Fibroblast of skin of back (primary cell): ENCODE results near the gene SLC10A3.
A peak's percentile ranks its signal among the peaks of the same experiment; 100 is the strongest.

Experiments used
- DNase-seq: peaks from one replicate; pipeline ENCODE4 v3.0.0-alpha.2; 2013

The SLC10A3 gene

DNA sequence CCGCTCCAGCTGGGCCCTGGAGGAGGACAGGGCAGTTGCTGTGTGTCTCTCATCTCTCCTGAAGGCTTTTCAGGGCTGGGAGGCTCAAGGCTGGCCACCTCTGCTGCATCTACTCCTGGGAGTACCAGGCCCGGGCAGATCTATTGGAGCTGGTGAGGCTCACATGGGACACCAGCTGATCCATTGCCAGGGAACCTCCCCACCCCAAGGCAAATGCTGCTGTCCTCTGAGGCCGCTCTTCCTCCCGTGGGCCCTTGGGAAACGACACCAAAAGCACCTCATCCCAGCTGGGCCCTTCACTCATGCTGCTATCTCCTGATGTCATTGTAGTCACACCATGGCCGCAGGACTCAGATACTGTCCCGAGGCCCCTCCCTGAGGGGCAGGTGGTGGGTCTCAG lies 7.6 kb downstream of the SLC10A3 start:
- DNase-seq, result no peak

DNA sequence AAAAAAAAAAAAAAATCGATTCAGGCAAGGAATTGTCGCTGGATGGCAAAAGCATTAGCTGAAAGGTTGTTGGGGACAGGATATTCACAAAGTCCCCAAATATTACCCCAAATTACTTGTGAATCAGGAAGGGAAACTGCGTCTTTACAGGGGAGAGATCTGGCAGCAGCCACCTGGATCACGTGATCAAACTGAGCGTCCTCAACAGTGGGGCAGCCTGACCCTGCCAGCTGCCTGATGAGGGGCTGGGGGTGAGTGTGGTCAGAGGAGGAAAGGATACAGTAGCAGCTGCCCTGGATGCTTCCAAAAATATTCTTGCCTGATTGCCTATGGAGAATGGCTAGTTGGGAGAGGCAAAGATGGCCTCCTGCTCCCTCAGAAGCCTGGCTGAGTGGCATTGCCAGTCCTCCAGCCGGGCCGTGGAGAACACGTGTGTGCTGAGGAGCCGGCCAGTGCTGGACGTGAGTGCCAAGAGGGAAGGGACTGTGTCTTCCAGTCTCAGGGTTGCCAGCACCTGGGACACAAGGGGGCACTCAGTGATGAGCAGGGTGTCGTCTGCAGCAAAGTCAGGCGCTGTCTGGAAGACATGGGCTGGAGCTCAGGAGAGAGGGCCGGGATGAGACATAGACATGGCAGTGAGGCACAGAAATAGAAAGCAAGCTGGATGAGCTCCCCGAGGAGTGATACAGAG lies 8.4 kb downstream of the SLC10A3 start:
- DNase-seq, result no peak

DNA sequence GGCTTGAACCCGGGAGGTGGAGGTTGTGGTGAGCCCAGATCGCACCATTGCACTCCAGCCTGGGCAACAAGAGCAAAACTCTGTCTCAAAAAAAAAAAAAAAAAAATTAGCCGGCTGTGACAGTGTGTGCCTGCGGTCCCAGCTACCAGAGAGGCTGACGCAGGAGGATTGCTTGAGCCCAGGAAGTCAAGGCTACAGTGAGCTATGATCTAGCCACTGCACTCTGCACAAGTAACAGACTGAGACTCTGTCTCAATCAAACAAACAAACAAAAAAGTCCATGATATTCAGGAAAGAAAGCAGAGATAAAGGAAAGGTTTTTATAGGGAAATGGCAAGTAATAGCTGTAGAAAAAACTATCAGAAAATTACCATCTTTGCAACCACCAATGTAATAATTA lies 9.2 kb downstream of the SLC10A3 start:
- no peak for DNase-seq

DNA sequence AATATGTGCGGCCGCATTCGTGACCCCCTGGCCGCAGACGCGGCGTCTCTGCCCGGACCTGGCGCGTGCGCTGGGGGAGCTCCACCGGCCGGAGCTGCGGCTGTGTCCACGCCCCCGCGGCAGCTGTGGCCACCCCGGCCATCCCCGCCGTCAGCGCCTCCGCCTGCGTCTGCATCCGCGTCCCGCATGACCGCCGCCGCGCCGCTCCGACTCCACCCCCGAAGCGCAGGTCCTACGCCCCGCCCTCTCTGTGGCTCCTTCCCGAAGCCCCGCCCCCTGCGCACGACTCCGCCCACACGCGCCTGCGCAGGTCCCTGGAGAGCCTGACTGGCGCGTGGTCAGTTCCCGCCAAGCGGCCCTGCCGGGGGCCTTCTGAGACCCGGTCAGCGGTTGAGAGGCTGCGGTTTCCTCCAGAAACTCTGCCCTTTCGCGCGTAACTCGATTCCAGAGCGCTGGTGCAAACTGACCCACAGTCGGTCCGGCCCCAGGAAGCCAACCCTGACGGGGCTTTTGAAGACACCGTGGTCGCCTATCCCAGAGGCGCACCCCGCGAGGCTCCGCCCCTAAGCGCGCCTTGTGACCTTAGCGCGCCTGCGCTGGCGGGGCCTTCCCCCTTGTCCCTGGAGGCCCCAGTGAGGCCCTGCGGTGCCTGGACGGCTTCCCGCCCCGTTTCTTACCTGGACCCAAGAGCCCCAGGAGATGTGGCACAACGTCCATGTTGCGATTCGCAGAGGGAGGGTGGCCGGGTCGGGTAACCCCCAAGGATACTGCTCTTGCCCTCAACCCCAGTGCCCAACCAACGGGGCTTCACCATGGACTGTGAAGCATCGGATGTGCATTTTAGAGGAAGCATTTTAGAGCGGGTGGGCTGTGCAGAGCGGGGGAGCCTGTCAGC lies 11.5 kb downstream of the SLC10A3 start, which contains the start of gene LAGE3:
Gene LAGE3, minus strand, starts transcription at position 554 of the 895 bp plus-strand sequence. Its CDS starts 366 bp downstream, at position 188.
- peak; percentile 81 for DNase-seq

DNA sequence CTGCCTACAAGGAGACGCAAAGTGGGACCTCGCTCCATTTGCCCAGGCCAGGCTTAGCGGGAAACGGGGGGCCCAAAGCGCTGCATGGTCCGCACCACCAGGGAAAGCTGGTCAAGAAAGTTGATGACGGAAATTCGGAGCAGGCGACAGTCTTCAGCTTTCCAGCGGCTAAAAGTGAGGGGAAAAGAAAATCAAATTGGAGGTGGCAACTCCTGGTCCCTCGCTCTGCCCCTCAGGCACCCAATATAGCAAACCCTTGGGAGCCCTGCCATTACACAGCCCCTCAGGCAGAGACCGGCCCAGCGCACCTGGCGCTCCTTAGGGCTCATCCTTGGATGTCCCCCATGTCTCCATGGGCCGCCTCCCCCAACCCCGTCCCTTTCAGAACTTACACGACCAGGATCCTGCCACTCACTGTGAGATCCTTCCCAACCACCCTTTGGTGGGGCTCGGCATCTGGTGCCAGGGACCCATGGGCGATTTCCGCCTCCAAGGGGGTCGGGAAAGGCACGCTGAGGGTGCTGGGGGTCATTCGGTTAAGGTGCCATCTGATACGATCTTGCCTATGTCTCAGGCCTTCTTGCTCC lies 12.4 kb downstream of the SLC10A3 start:
- DNase-seq, result no peak

DNA sequence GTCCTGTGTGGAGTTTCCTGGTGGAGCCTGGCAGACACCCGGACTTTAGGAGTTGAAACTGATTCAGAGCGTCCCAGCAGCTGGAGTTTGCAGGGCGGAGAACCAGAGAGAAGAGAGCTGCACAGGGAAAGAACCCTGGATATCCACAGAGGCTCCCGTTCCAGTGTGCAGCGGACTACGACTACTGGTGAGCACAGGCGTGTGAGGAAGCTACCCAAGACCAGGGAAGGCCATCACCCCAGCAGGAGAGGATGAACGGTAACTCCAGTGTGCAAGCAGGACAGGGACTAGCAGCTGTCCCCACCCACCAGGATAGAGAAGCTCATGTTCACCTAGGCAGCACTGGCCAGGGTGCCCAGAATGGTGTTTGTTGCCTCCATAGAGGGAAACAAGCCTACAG lies 13.6 kb downstream of the SLC10A3 start:
- DNase-seq, result no peak

DNA sequence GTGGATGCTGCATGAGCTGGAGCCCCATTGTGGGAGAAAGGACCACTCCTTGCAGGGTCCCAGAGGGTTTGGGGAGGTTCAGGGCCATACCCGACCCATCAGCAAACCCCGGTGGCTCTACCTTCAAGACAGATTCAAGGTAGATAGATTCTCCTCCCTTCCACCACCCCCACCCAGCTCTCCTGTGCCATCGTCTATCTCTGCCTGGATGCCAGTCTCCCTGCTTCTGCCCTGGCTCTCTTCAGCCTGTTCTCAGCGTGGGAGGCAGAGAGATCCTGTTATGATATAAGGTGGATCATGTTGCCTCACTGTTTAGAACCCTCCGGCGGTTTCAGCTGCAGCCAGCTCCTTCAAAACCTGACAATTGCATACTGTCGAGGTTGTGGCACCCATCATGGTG lies 16.7 kb downstream of the SLC10A3 start:
- no peak for DNase-seq

DNA sequence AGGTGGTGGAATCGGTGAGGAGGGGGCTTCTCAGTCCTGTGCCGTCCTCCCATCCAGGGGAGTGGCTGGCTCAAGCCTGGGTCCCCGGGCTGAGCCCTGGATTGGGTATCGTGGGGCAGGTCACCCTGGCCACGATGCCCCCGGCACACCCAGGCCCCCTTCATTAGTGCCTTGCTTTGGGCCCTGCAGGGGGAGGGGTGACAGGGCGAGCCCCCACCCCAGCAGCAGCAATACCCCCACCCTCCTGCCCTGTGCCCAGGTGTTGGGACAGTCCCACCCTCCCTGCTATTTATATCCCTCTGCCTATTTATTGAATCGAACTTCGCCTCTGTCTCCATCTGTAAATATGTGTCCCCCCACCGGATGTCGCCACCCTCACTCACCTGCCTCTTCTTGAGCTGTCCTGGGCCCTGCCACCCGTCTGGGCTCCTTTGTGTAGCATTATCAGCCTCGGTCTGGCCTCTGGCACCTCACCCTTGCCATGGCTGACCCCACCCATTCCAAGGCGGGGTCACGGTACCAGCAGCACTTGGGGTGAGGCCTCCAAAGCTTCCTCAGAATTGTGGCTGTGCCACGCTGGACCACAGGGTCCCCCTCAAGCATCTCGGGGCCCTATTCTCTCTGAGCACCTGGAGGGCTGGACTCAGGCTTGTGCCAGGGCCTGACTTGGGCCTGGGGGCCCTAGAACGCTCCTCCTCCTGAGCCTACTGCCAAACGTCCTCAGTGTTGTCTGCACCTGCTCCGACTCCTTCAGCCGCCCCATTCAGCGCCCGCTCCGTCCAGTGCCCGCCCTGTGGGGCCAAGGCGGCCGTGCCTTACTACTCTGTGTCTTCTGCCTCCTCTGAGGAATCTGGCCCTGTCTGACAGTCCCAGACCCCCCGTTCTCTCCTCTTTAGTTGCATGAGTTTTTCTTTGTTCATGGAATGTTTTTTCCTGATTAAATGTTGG lies 17.5 kb downstream of the SLC10A3 start:
- DNase-seq, result no peak

DNA sequence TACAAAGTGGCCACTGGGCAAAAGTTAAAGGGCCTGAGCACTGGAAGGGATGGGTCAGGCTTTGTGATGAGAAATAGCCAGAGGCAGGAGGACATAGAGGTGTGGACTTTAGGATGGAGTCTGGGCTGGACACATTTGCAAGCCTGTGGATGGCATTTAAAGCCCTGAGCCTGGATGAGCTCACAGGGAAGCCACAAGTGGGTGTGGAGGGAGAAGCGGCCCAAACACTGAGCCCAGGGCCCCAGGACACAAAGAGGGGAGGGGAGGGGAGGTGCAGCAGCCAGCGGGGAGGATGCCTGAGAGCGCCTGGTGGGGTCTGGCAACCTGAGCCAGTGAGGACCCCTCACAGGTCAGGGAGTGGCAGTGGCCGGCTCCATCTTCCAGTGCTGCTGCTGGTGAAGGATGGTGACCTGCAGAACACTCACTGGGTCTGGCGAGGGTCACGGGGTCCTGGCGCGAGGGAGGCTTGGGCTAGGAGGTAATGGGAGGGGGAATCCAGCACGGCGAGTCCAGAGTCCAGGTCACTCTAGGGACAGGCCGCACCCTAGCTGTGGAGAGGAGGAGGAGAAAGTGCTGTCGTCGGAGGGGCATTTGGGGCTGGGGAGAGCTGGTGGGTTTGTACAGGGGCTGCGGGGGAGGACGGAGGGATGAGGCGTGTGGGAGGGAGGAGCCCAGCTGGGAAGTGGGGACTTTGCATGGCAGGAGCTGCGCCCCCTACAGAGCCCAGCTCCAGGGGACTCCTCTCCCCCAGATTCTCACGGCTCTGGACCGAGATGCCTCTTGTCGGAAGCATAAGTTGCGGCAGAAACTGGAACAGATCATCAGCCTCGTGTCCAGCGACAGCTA lies 18.4 kb downstream of the SLC10A3 start:
- DNase-seq, result no peak

DNA sequence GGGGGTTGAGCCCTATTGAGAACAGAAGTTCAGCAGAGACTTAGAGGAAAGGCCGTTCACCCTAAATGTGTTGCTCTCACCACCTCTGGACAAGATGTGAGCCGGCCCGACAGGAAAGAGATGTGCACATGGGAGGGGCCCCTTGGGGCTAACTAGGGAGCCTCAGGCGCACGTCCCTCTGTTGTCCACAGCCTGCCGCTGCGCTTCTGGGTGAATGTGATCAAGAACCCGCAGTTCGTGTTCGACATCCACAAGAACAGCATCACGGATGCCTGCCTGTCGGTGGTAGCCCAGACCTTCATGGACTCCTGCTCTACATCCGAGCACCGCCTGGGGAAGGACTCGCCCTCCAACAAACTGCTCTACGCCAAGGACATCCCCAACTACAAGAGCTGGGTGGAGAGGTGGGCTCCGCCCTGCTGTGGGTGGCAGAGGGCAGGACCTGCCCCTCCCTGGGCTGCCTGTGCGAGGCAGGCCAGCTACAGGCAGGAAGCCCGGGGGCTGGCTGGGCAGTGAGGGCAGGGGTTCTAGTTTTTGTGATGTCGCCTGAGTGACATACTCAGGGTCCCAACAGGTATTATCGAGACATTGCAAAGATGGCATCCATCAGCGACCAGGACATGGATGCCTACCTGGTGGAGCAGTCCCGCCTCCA lies 19.4 kb downstream of the SLC10A3 start:
- no peak for DNase-seq

DNA sequence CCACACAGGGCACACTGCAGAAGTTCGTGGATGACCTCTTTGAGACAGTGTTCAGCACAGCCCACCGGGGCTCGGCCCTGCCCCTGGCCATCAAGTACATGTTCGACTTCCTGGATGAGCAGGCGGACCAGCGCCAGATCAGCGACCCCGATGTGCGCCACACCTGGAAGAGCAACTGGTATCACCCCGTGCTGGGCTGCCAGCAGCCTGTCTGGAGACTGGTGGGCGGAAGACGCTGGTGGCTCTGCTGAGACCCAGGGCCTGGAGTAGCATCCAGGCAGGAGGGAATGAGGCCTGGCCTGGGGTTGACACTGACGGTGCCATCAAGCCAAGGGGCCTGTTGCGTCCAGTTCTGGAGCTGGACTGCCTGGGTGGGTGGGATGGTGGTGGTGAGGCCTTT lies 20.0 kb downstream of the SLC10A3 start:
- no peak for DNase-seq

DNA sequence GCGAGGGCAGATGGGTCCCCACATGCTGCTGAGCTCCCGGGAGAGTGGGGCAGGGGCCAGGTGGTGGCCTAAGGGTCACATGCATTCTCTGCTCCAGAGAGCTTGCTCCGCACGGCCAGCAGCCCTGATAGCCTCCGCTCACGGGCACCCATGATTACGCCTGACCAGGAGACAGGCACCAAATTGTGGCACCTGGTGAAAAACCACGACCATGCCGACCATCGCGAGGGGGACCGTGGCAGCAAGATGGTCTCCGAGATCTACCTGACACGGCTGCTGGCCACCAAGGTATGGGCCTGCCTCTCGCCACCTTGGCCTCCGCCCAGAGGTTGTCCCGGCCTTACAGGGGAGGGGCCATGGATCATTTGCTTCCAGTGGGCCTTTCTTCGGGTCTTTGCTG lies 20.5 kb downstream of the SLC10A3 start:
- DNase-seq, result no peak

DNA sequence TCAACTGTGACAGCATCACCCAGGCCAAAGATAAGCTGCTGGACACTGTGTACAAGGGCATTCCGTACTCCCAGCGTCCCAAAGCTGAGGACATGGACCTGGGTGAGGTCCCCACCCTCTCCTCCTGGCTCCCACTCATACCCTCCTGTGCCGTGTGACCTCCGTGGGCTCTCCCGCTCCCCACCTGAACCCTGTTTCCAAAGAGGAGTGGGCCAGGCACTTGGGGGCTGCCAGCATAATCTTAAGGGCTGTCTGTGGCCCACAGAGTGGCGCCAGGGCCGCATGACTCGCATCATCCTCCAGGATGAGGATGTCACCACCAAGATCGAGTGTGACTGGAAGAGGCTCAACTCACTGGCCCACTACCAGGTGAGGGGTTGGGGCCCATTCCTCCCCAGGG lies 21.3 kb downstream of the SLC10A3 start:
- DNase-seq, result no peak

DNA sequence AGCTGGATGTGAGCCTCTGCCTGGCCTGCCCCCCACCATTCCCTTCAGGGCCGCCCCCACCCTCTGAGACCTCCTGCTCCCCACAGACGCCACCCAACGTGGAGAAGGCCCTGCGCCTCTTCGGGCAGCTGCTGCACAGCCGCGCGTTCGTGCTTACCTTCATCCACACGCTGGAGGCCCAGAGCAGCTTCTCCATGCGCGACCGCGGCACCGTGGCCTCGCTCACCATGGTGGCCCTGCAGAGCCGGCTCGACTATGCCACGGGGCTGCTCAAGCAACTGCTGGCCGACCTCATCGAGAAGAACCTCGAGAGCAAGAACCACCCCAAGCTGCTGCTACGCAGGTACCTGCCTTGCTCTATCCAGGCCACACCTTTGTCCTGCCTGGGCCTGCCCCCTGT lies 22.2 kb downstream of the SLC10A3 start:
- no peak for DNase-seq

DNA sequence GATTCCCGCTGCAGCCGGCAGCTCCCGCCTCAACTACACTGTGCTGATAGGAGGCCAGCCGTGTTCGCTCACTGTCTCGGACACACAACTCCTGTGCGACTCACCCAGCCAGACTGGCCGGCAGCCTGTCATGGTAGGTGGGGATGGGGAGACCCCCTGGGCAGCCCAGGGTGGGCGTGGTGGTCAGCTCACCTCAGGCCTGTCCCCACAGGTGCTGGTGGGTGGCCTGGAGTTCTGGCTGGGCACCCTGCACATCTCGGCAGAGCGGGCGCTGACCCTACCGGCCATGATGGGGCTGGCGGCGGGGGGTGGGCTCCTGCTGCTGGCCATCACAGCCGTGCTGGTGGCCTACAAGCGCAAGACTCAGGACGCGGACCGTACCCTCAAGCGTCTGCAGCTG lies 22.9 kb downstream of the SLC10A3 start:
- DNase-seq, result no peak

DNA sequence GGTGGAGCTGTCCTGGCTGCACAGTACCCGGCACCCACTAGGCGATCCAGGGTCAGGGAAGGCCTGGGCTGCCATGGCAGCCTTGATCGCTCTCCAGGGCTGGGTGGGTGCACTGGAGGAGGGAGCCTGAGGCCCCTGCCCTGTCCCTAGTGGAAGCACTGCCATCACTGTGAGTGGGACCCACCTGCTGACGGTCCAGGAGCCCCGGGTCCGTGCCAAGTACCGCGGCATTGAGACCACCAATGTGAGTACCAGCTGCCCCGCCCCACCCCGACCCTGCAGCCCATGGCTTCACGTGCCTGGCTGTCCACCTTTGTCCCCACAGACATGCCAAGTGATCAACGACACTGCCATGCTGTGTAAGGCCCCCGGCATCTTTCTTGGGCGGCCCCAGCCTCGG lies 23.5 kb downstream of the SLC10A3 start:
- DNase-seq, result no peak

DNA sequence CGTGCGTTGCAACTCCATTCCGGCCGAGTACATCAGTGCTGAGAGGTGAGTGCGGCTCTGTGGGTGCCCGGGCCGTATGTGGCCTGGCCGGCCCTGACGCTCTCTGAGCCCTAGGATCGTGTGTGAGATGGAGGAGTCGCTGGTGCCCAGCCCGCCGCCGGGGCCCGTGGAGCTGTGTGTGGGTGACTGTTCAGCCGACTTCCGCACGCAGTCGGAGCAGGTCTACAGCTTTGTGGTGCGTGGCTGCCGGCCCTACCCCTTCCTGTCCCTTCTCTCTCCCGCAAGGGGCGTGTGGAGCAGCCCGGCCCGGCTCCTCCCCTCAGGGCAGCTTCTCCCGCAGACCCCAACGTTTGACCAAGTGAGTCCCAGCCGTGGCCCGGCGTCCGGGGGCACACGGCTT lies 24.4 kb downstream of the SLC10A3 start:
- no peak for DNase-seq

DNA sequence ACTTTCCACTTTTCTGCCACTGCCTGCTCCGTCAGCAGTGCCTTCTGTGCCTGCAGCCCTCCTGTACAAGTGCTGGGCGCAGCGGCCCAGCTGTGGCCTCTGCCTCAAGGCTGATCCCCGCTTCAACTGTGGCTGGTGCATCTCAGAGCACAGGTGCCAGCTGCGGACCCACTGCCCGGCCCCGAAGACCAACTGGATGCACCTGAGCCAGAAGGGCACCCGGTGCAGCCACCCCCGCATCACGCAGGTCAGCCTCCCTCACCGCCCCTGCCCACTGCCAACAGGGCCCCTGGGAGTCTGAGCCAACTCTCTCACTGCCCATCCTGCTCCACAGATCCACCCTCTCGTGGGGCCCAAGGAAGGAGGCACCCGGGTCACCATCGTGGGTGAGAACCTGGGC lies 24.8 kb downstream of the SLC10A3 start:
- no peak for DNase-seq

DNA sequence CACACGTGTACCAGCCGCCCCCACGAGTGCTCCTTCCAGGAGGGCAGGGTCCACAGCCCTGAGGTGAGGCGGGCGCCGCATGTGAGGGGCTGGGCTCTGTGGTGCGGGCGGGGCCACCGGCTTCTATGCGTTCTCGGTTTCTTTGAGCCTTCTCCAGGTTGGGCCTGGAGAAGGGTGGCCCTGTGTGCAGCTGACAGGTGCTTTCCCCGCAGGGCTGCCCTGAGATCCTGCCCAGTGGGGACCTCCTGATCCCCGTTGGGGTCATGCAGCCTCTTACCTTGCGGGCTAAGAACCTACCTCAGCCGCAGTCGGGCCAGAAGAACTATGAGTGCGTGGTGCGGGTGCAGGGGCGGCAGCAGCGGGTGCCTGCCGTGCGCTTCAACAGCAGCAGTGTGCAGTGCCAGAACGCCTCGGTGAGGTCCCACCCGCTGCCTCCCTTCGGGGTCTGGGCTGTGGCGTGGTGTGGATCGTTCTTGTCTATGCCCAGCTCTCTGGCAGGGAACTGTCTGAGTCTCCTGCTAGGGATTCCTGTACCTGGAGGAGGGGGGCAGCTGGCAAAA lies 25.5 kb downstream of the SLC10A3 start:
- no peak for DNase-seq

DNA sequence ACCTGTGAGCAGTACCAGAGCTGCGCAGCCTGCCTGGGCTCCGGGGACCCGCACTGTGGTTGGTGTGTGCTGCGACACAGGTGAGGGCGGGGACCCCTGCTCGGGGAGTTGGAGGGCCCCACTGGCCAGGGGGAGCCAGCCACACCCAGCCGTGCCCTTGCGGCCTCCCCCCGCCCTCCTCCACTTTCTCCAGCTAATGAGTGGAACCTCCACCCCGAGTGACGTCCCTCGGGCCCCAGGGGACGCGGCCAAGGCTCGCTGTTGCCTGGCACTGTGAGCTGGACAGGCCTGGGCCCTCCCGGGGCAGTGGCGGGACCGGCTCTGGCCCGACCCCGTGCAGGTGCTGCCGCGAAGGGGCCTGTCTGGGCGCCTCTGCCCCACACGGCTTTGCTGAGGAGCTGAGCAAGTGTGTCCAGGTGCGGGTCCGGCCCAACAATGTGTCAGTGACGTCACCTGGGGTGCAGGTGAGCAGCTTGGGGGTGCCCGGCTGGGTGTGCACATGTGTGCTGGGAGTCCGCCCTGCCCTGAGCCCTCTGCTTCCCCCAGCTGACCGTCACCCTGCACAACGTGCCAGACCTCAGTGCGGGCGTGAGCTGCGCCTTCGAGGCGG lies 26.7 kb downstream of the SLC10A3 start:
- DNase-seq, result no peak
